SK-N-SH (cell line): ENCODE measurements around the gene SH3GL2. TPM values are rescaled to one million over a fixed set of nuclear protein-coding genes. Genes with fewer than 3 reads are reported as not detected.

Experiments used
- CTCF ChIA-PET: fragments of 300-600, 350-600 bp; formaldehyde crosslinking; extraction: SDS; loops from one replicate; lab custom pipeline; 2021; lab: Yijun Ruan, JAX
- POLR2A ChIA-PET: fragments of 350-600 bp; sonication (Branson Sonifier 250); formaldehyde crosslinking; extraction: SDS; loops from one replicate; lab custom pipeline; 2020; ENCODE audit warnings: antibody characterized with exemption, inconsistent platforms; lab: Yijun Ruan, JAX
- DNase-seq: peaks from one replicate; pipeline ENCODE4 v3.0.0; 2012
- H2AFZ ChIP-seq: fragments of 200-600 bp; sonication (generic); 2 replicates; pipeline ENCODE4 v1.8.1; 2016; ENCODE audit warnings: antibody characterized with exemption, mild to moderate bottlenecking, low read depth
- H3F3A ChIP-seq: fragments of 200-600 bp; sonication (generic); replicated peaks from 2 replicates; pipeline ENCODE3; 2016; ENCODE audit warnings: antibody characterized with exemption, mild to moderate bottlenecking; ENCODE audit not compliant: insufficient read depth
- H3K27ac ChIP-seq, 2 experiments: fragments of 200-500 bp in 1 of 2; fragments of 200-600 bp in 1 of 2; sonication (Bioruptor generic) in 1 of 2; sonication (generic), shearing (Covaris generic) in 1 of 2; 2 replicates each; pipeline versions ENCODE4 v1.5.1 to v1.6.1; 2014 to 2016; ENCODE audit warnings: low read depth in 2 of 2, inconsistent platforms in 1 of 2, low read length in 1 of 2, mild to moderate bottlenecking in 1 of 2, mixed read lengths in 1 of 2
- H3K27me3 ChIP-seq: fragments of 200-600 bp; sonication (generic), shearing (Covaris generic); 2 replicates; pipeline ENCODE4 v1.6.1; 2016; ENCODE audit warnings: mixed run types; ENCODE audit not compliant: insufficient read depth
- H3K36me3 ChIP-seq, 2 experiments: fragments of 200-500 bp in 1 of 2; fragments of 200-600 bp in 1 of 2; sonication (Bioruptor generic) in 1 of 2; sonication (generic) in 1 of 2; replicated peaks in 1 of 2; 2 replicates each; pipeline versions ENCODE3 to v1.5.1; 2014 to 2016; ENCODE audit warnings: low read length in 1 of 2, mild to moderate bottlenecking in 1 of 2; ENCODE audit not compliant: insufficient read depth in 2 of 2, control insufficient read depth in 1 of 2
- H3K4me1 ChIP-seq, 2 experiments: fragments of 200-500 bp in 1 of 2; fragments of 200-600 bp in 1 of 2; sonication (Bioruptor generic) in 1 of 2; sonication (generic), shearing (Covaris generic) in 1 of 2; 2 replicates each; pipeline versions ENCODE4 v1.5.1 to v1.6.1; 2014 to 2016; ENCODE audit warnings: low read depth in 1 of 2, low read length in 1 of 2, mixed run types in 1 of 2; ENCODE audit not compliant: insufficient read depth in 2 of 2, control insufficient read depth in 1 of 2
- H3K4me2 ChIP-seq: fragments of 200-600 bp; sonication (generic), shearing (Covaris generic); 2 replicates; pipeline ENCODE4 v1.6.1; 2017; ENCODE audit warnings: mixed run types
- H3K4me3 ChIP-seq, 2 experiments: fragments of 200-500 bp in 1 of 2; fragments of 200-600 bp in 1 of 2; sonication (Bioruptor generic) in 1 of 2; sonication (generic), shearing (Covaris generic) in 1 of 2; 2 replicates each; pipeline versions ENCODE4 v1.5.1 to v1.8.1; 2014 to 2016; ENCODE audit warnings: low read depth in 2 of 2, inconsistent platforms in 1 of 2, low read length in 1 of 2, mild to moderate bottlenecking in 1 of 2, mixed read lengths in 1 of 2, moderate library complexity in 1 of 2
- H3K79me2 ChIP-seq: fragments of 200-600 bp; sonication (generic); 2 replicates; pipeline ENCODE4 v1.8.1; 2017; ENCODE audit warnings: mild to moderate bottlenecking; ENCODE audit not compliant: insufficient read depth
- H3K9ac ChIP-seq: fragments of 200-600 bp; sonication (generic); 2 replicates; pipeline ENCODE4 v1.6.1; 2017; ENCODE audit warnings: mixed run types
- H3K9me2 ChIP-seq: fragments of 200-600 bp; sonication (generic); 2 replicates; pipeline ENCODE4 v1.6.1; 2017; ENCODE audit warnings: mixed run types
- H3K9me3 ChIP-seq: fragments of 200-600 bp; sonication (generic); 2 replicates; pipeline ENCODE4 v1.6.1; 2017; ENCODE audit warnings: mixed run types, mild to moderate bottlenecking, moderate library complexity
- H4K20me1 ChIP-seq: fragments of 200-600 bp; sonication (generic); 2 replicates; pipeline ENCODE4 v1.6.1; 2017; ENCODE audit warnings: mild to moderate bottlenecking, mixed run types; ENCODE audit not compliant: insufficient read depth
- CHD2 ChIP-seq: fragments of 150-350 bp; IDR thresholded peaks from 2 replicates; pipeline ENCODE4 v1.6.1; 2018; ENCODE audit warnings: low read length; ENCODE audit not compliant: partially characterized antibody
- CTCF ChIP-seq: fragments of 200-600 bp; sonication (generic); IDR thresholded peaks from 2 replicates; pipeline ENCODE4 v1.6.1; 2017; ENCODE audit warnings: antibody characterized with exemption, mild to moderate bottlenecking, moderate library complexity
- ELF1 ChIP-seq: IDR thresholded peaks from 2 replicates; pipeline ENCODE4 v1.4.0; 2012
- FOSL2 ChIP-seq: IDR thresholded peaks from 2 replicates; pipeline ENCODE4 v1.4.0; 2012; ENCODE audit warnings: low read depth, mild to moderate bottlenecking, moderate library complexity, borderline replicate concordance
- FOXJ3 ChIP-seq: sonication (generic); formaldehyde crosslinking; IDR thresholded peaks from 2 replicates; pipeline ENCODE4 v1.5.1; 2020; ENCODE audit warnings: mild to moderate bottlenecking, missing genetic modification reagents
- FOXM1 ChIP-seq: IDR thresholded peaks from 2 replicates; pipeline ENCODE4 v1.4.0; 2012; ENCODE audit warnings: low read depth, mild to moderate bottlenecking
- GABPA ChIP-seq: IDR thresholded peaks from 2 replicates; pipeline ENCODE4 v1.4.0; 2012; ENCODE audit warnings: low read depth, mild to moderate bottlenecking
- GATA2 ChIP-seq: sonication (generic); formaldehyde crosslinking; IDR thresholded peaks from 2 replicates; pipeline ENCODE4 v1.5.0; 2020; ENCODE audit warnings: mild to moderate bottlenecking, missing genetic modification reagents
- JUND ChIP-seq: IDR thresholded peaks from 2 replicates; pipeline ENCODE4 v1.4.0; 2012
- NFIC ChIP-seq: IDR thresholded peaks from 2 replicates; pipeline ENCODE4 v1.4.0; 2012; ENCODE audit warnings: borderline replicate concordance
- NRF1 ChIP-seq: IDR thresholded peaks from 2 replicates; pipeline ENCODE4 v1.6.1; 2012; ENCODE audit warnings: low read depth, mild to moderate bottlenecking, low read length
- RAD21 ChIP-seq: IDR thresholded peaks from 2 replicates; pipeline ENCODE4 v1.6.1; 2012; ENCODE audit warnings: mild to moderate bottlenecking, low read length
- RCOR1 ChIP-seq: fragments of 150-350 bp; IDR thresholded peaks from 2 replicates; pipeline ENCODE4 v1.6.1; 2017; ENCODE audit warnings: antibody characterized with exemption, low read length
- REST ChIP-seq: IDR thresholded peaks from 2 replicates; pipeline ENCODE4 v1.6.1; 2012; ENCODE audit warnings: mild to moderate bottlenecking, low read depth, low read length, moderate library complexity
- RFX5 ChIP-seq: IDR thresholded peaks from 2 replicates; pipeline ENCODE4 v1.6.1; 2012; ENCODE audit warnings: mild to moderate bottlenecking, improper control_type of control experiment, low read length
- RXRA ChIP-seq: IDR thresholded peaks from 2 replicates; pipeline ENCODE4 v1.4.0; 2012; ENCODE audit warnings: low read depth, mild to moderate bottlenecking, borderline replicate concordance
- SIN3A ChIP-seq: IDR thresholded peaks from 2 replicates; pipeline ENCODE4 v1.6.1; 2012; ENCODE audit warnings: low read depth, mild to moderate bottlenecking, low read length, moderate library complexity, borderline replicate concordance
- TAF1 ChIP-seq: IDR thresholded peaks from 2 replicates; pipeline ENCODE4 v1.6.1; 2012; ENCODE audit warnings: low read depth, mild to moderate bottlenecking, low read length, moderate library complexity, borderline replicate concordance
- TCF12 ChIP-seq: IDR thresholded peaks from 2 replicates; pipeline ENCODE4 v1.4.0; 2012
- USF2 ChIP-seq: fragments of 150-350 bp; IDR thresholded peaks from 2 replicates; pipeline ENCODE4 v1.6.1; 2017; ENCODE audit warnings: antibody characterized with exemption, low read length, low read depth, borderline replicate concordance
- WGBS: methylation state at CpG from one replicate; pipeline ENCODE4 v1.1.6; 2017; ENCODE audit warnings: low lambda C conversion rate; 5-methylcytosine and 5-hydroxymethylcytosine counted together
- polyA plus RNA-seq, 3 experiments: library from polyadenylated mRNA; depleted of rRNA; stranded (reverse); fragments of >200 nt; gene quantifications; 2 replicates each; pipeline ENCODE4 v1.2.3, GENCODE V29; 2012

SH3GL2 gene
- polyA plus RNA-seq, 1 of the 3 experiments (the other 2 are of a cell fraction), result 0.05 TPM

- no peak overlapping the region for H2AFZ ChIP-seq
- no peak for DNase-seq
- no peak overlapping the region for H3K27ac ChIP-seq
- no peaks in the 10 kb centered on the region for H3K79me2 ChIP-seq
- H4K20me1 ChIP-seq, result no peaks in the 10 kb centered on the region
- no peaks in the 10 kb centered on the region for H3K9me3 ChIP-seq
- no peak overlapping the region for H3K4me3 ChIP-seq
- H3K4me2 ChIP-seq, result no peak overlapping the region
- peaks cover 0 to 8% of the 10 kb centered on the region in 2 experiments; a peak in 1 of 4 replicates for H3K4me1 ChIP-seq
- H3K27me3 ChIP-seq, result peaks cover 42% of the 10 kb centered on the region
- ChIA-PET CTCF (no interaction called here), POLR2A (no interaction called here)
- WGBS, result 37% methylated on average over 9 of the region's 9 CpGs
- no peaks in the 10 kb centered on the region for H3K36me3 ChIP-seq
- H3K9me2 ChIP-seq, result no peaks in the 10 kb centered on the region
- H3K9ac ChIP-seq, result no peak overlapping the region
- H3F3A ChIP-seq, result no peaks in the 10 kb centered on the region
- TF ChIP-seq RFX5, result no peak
- no peak for TF ChIP-seq RAD21
- TF ChIP-seq FOSL2, result no peak
- TF ChIP-seq USF2, result no peak
- TF ChIP-seq REST, result no peak
- TF ChIP-seq FOXM1, result no peak
- no peak for TF ChIP-seq FOXJ3 (CRISPR knock-in tag)
- no peak for TF ChIP-seq CHD2
- no peak for TF ChIP-seq TCF12
- no peak for TF ChIP-seq TAF1
- TF ChIP-seq RCOR1, result no peak
- no peak for TF ChIP-seq RXRA
- no peak for TF ChIP-seq JUND
- no peak for TF ChIP-seq GATA2
- TF ChIP-seq SIN3A, result no peak
- no peak for TF ChIP-seq ELF1
- TF ChIP-seq NRF1, result no peak
Measured at GRCh38 chr9:17580119-17580518, 1.3 kb downstream of the SH3GL2 start.

- H3K27me3 ChIP-seq, result 0 out of 2 replicates have a peak, but pooled peaks cover 7% of the 10 kb centered on the region
- no peaks in the 10 kb centered on the region for H3K79me2 ChIP-seq
- no peak overlapping the region for H2AFZ ChIP-seq
- no peaks in the 10 kb centered on the region for H3K9me3 ChIP-seq
- H3K4me3 ChIP-seq, result no peak overlapping the region
- POLR2A ChIA-PET, result no interaction called here
- no peak overlapping the region for H3K27ac ChIP-seq
- TF ChIP-seq CTCF (0 out of 2 replicates have a peak, but pooled peaks have one; percentile 6), CHD2 (no peak), TAF1 (no peak), NFIC (no peak), GABPA (no peak), REST (no peak)
- TF ChIP-seq, all 33 proteins: peak for 1
- Histone ChIP-seq H3F3A (no peaks in the 10 kb centered on the region), H4K20me1 (no peaks in the 10 kb centered on the region), H3K4me2 (no peak overlapping the region), H3K4me1 (no peaks in the 10 kb centered on the region), H3K36me3 (no peaks in the 10 kb centered on the region), H3K9ac (no peak overlapping the region), H3K9me2 (no peaks in the 10 kb centered on the region)
- CTCF ChIA-PET, result no interaction called here
- 65% methylated on average over 5 of the region's 5 CpGs for WGBS
- DNase-seq, result no peak
Measured at GRCh38 chr9:17587113-17587512, 8.2 kb downstream of the SH3GL2 start.
